Measurements from ENCODE around the gene VAMP5. TPM values are rescaled to one million over a fixed set of nuclear protein-coding genes. Genes with fewer than 3 reads are reported as not detected.

VAMP5 gene
- total RNA-seq, result 10 to 100 TPM; 49.7 to 51.9 TPM

- H3K27me3 Mint-ChIP-seq, result no peaks in the 10 kb centered on the region
- peaks cover 15% of the 10 kb centered on the region for H3K36me3 Mint-ChIP-seq
- ChIA-PET POLR2A (interaction anchor here (1.5 to 3.4 kb wide), 2 partner anchors 11 to 46 kb away, joined by 4 to 19 read pairs; partner anchors contain the start of genes MAT2A and RNF181), CTCF (interaction anchor here (0.6 to 2.6 kb wide), 4 partner anchors 11 to 59 kb away, joined by 3 to 10 read pairs (median 3); partner anchors contain the start of genes GGCX and RNF181)
- peak within 1 kb of the TSS; percentile 82 for H3K4me3 Mint-ChIP-seq
- peak; percentile 25 for DNase-seq
- H3K9me3 Mint-ChIP-seq, result no peaks in the 10 kb centered on the region
- H3K27ac Mint-ChIP-seq, result peak within 1 kb of the TSS; percentile 91
- intact Hi-C loops (cut with micrococcal nuclease), result loop anchor here (2.0 kb wide), 2 partner anchors 16 to 28 kb away; partner anchors contain the start of gene C2orf68
- H3K4me1 Mint-ChIP-seq (ENCODE audit: low read depth), result peaks cover 42% of the 10 kb centered on the region
These were observed at the start of gene VAMP5 for GRCh38 chr2:85584354-85584856. Gene VAMP5, plus strand, starts transcription at chr2:85584431. Its CDS starts 60 bp downstream, at chr2:85584491.

- Mint-ChIP-seq H3K27ac (no peak overlapping the region), H3K4me3 (no peak overlapping the region), H3K4me1 (ENCODE audit: low read depth) (peaks cover 15% of the 10 kb centered on the region), H3K9me3 (no peaks in the 10 kb centered on the region), H3K36me3 (peaks cover 16% of the 10 kb centered on the region), H3K27me3 (no peaks in the 10 kb centered on the region)
- ChIA-PET POLR2A (interaction anchor here (0.6 to 1.3 kb wide), 3 partner anchors 11 to 97 kb away, joined by 3 read pairs; no protein-coding TSS in a partner anchor), CTCF (interaction anchor here (0.6 to 2.0 kb wide), 5 partner anchors 8 to 556 kb away, joined by 3 to 8 read pairs (median 4); no protein-coding TSS in a partner anchor)
- DNase-seq, result no peak
- intact Hi-C loops (cut with micrococcal nuclease), result no loop called here
These were observed 49.4 kb upstream of the VAMP5 start for GRCh38 chr2:85534881-85535280.

- Mint-ChIP-seq H3K27me3 (no peaks in the 10 kb centered on the region), H3K9me3 (no peaks in the 10 kb centered on the region), H3K36me3 (peaks cover 32% of the 10 kb centered on the region), H3K4me1 (ENCODE audit: low read depth) (peaks cover 25% of the 10 kb centered on the region), H3K27ac (no peak overlapping the region), H3K4me3 (no peak overlapping the region)
- ChIA-PET CTCF (interaction anchor here (0.7 to 8.7 kb wide), 3 partner anchors 14 to 1086 kb away, joined by 3 to 62 read pairs (median 4); no protein-coding TSS in a partner anchor), POLR2A (interaction anchor here (1.1 to 4.7 kb wide), 3 partner anchors 9 to 182 kb away, joined by 3 to 80 read pairs (median 4); partner anchors contain the start of genes ELMOD3 and RETSAT)
- intact Hi-C loops (cut with micrococcal nuclease), result no loop called here
- no peak for DNase-seq
These were observed 47.8 kb upstream of the VAMP5 start for GRCh38 chr2:85536479-85536878.

DNA sequence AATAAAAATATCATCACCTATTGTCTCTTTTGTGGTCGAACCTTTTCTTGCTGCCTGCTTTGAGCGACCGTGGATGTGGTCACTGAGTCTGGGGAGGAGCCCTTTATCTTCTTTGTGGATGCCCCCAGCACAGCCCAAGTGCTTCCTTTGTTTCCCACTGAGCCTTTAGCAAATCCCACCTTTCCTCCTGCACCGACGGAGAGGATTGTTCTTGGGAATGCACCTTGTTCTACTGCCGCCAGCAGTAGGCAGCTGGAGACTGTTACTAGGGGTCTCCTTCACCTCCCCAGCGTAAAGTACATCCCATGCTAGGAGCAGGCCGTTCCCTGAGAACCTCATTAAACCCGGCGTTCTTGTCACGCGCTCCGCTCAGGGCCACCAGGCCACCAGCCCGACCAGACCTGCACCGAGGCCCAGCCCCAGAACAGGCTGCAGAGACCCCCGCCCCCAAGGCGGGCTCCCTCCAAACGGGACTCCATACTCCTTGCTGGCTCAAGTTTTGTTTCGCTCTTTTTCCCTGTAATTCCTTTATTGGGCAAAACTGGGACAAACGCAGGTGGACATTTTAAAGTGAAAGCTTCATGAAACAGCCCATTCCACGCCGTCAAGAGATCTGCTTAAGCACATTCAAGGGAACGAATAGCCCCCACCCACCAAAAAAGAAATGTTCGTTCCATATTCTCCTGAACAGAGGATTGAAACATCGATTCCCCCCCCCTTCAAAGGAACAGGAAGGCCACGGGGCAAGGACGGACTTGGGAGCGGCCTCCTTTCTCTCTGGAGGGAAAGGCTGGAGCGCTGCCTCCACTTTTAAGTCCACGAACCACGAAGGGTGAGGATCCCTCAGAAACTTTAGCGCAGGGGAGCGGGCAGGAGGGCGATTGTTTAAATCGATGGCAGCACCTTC lies 46.4 kb upstream of the VAMP5 start:
- H3K4me3 Mint-ChIP-seq, result peak overlapping the region; percentile 92
- no peaks in the 10 kb centered on the region for H3K27me3 Mint-ChIP-seq
- no peaks in the 10 kb centered on the region for H3K9me3 Mint-ChIP-seq
- intact Hi-C loops (cut with micrococcal nuclease), result loop anchor here (2.0 kb wide), 2 partner anchors 23 to 211 kb away; partner anchors contain the start of genes GGCX and TGOLN2
- ChIA-PET POLR2A (interaction anchor here (0.5 to 4.8 kb wide), 20 partner anchors 12 to 631 kb away, joined by 3 to 80 read pairs (median 6); partner anchors contain the start of genes C2orf68, ELMOD3, RETSAT and RNF181), CTCF (interaction anchor here (1.1 to 8.7 kb wide), 6 partner anchors 8 to 125 kb away, joined by 3 to 62 read pairs (median 8); partner anchors contain the start of gene SH2D6)
- peaks cover 45% of the 10 kb centered on the region for H3K36me3 Mint-ChIP-seq
- H3K4me1 Mint-ChIP-seq (ENCODE audit: low read depth), result peaks cover 39% of the 10 kb centered on the region
- DNase-seq, result peak; percentile 45
- H3K27ac Mint-ChIP-seq, result peak overlapping the region; percentile 99

GRCh38 chr2:85538507-85539360 lies 45.5 kb upstream of the VAMP5 start, which contains the start of gene MAT2A:
Gene MAT2A, plus strand, starts transcription at chr2:85539168. Its CDS starts 120 bp downstream, at chr2:85539288.
- intact Hi-C loops (cut with micrococcal nuclease), result loop anchor here (1.0 to 2.0 kb wide), 6 partner anchors 22 to 212 kb away; partner anchors contain the start of genes ELMOD3, GGCX, RETSAT and SH2D6
- Mint-ChIP-seq H3K9me3 (no peaks in the 10 kb centered on the region), H3K4me3 (peak within 1 kb of the TSS; percentile 92), H3K27me3 (no peaks in the 10 kb centered on the region), H3K36me3 (peaks cover 52% of the 10 kb centered on the region), H3K4me1 (ENCODE audit: low read depth) (peaks cover 45% of the 10 kb centered on the region), H3K27ac (peak within 1 kb of the TSS; percentile 99)
- peak; percentile 93 for DNase-seq
- ChIA-PET POLR2A (interaction anchor here (0.8 to 4.8 kb wide), 30 partner anchors 9 to 632 kb away, joined by 3 to 80 read pairs (median 4); partner anchors contain the start of genes C2orf68, ELMOD3, GGCX and RETSAT), CTCF (interaction anchor here (0.7 to 8.7 kb wide), 6 partner anchors 9 to 126 kb away, joined by 3 to 62 read pairs (median 8); partner anchors contain the start of gene SH2D6)

GRCh38 chr2:85539361-85540132 lies 44.7 kb upstream of the VAMP5 start:
- Mint-ChIP-seq H3K27ac (peak overlapping the region; percentile 99), H3K9me3 (no peaks in the 10 kb centered on the region), H3K4me3 (peak overlapping the region; percentile 92), H3K27me3 (no peaks in the 10 kb centered on the region), H3K36me3 (peaks cover 59% of the 10 kb centered on the region), H3K4me1 (ENCODE audit: low read depth) (peaks cover 51% of the 10 kb centered on the region)
- intact Hi-C loops (cut with micrococcal nuclease), result loop anchor here (1.0 to 2.0 kb wide), 6 partner anchors 21 to 213 kb away; partner anchors contain the start of genes ELMOD3, GGCX, RETSAT and SH2D6
- DNase-seq, result peak; percentile 84
- CTCF ChIA-PET, result interaction anchor here (0.7 to 8.7 kb wide), 6 partner anchors 10 to 127 kb away, joined by 3 to 62 read pairs (median 8); partner anchors contain the start of gene SH2D6
- POLR2A ChIA-PET, result interaction anchor here (0.5 to 4.8 kb wide), 31 partner anchors 9 to 820 kb away, joined by 3 to 80 read pairs (median 4); partner anchors contain the start of genes C2orf68, ELMOD3, GGCX and RETSAT

- Mint-ChIP-seq H3K27ac (peak overlapping the region; percentile 99), H3K4me1 (ENCODE audit: low read depth) (peaks cover 51% of the 10 kb centered on the region), H3K9me3 (no peaks in the 10 kb centered on the region), H3K36me3 (peaks cover 63% of the 10 kb centered on the region), H3K27me3 (no peaks in the 10 kb centered on the region), H3K4me3 (peak overlapping the region; percentile 92)
- intact Hi-C loops (cut with micrococcal nuclease), result no loop called here
- DNase-seq, result no peak
- CTCF ChIA-PET, result interaction anchor here (1.2 to 8.7 kb wide), 4 partner anchors 10 to 120 kb away, joined by 4 to 62 read pairs (median 32); partner anchors contain the start of gene SH2D6
- POLR2A ChIA-PET, result interaction anchor here (0.5 to 4.8 kb wide), 15 partner anchors 10 to 819 kb away, joined by 3 to 80 read pairs (median 11); partner anchors contain the start of genes C2orf68, ELMOD3, GGCX and RETSAT
These were observed 44.0 kb upstream of the VAMP5 start for GRCh38 chr2:85540133-85540648.

- ChIA-PET CTCF (interaction anchor here (0.6 to 8.7 kb wide), 4 partner anchors 9 to 906 kb away, joined by 4 to 62 read pairs (median 28); partner anchors contain the start of gene SH2D6), POLR2A (interaction anchor here (1.2 to 4.8 kb wide), 8 partner anchors 9 to 214 kb away, joined by 4 to 52 read pairs (median 24); partner anchors contain the start of genes ELMOD3, GGCX, RETSAT and SH2D6)
- intact Hi-C loops (cut with micrococcal nuclease), result no loop called here
- H3K4me1 Mint-ChIP-seq (ENCODE audit: low read depth), result peaks cover 50% of the 10 kb centered on the region
- no peak for DNase-seq
- peaks cover 71% of the 10 kb centered on the region for H3K36me3 Mint-ChIP-seq
- H3K27ac Mint-ChIP-seq, result peak overlapping the region; percentile 99
- H3K9me3 Mint-ChIP-seq, result no peaks in the 10 kb centered on the region
- H3K4me3 Mint-ChIP-seq, result peak overlapping the region; percentile 92
- no peaks in the 10 kb centered on the region for H3K27me3 Mint-ChIP-seq
These were observed 43.0 kb upstream of the VAMP5 start for GRCh38 chr2:85541262-85541661.

GRCh38 chr2:85541753-85542457 lies 42.3 kb upstream of the VAMP5 start:
- CTCF ChIA-PET, result interaction anchor here (0.6 to 8.7 kb wide), 3 partner anchors 8 to 905 kb away, joined by 4 to 62 read pairs (median 53); partner anchors contain the start of gene SH2D6
- POLR2A ChIA-PET, result interaction anchor here (1.2 to 4.8 kb wide), 7 partner anchors 8 to 187 kb away, joined by 4 to 52 read pairs (median 19); partner anchors contain the start of genes ELMOD3, GGCX, RETSAT and SH2D6
- Mint-ChIP-seq H3K36me3 (peaks cover 71% of the 10 kb centered on the region), H3K9me3 (no peaks in the 10 kb centered on the region), H3K27me3 (no peaks in the 10 kb centered on the region), H3K4me3 (peak overlapping the region; percentile 92), H3K4me1 (ENCODE audit: low read depth) (peaks cover 46% of the 10 kb centered on the region), H3K27ac (peak overlapping the region; percentile 50)
- no peak for DNase-seq
- intact Hi-C loops (cut with micrococcal nuclease), result no loop called here
